HG03457 (cell line): ENCODE results near the gene KAT2B.
A peak's percentile ranks its signal among the peaks of the same experiment; 100 is the strongest.
"Not testable (repeated sequence)": the region's sequence is repeated elsewhere in the genome, so short reads cannot be mapped to it uniquely, and the experiment has no call there.

ENCODE experiments used
- ATAC-seq: cut with Tn5 transposase; IDR thresholded peaks from one replicate; pipeline ENCODE4 v1.9.1; 2021; ENCODE audit warnings: moderate number of reproducible peaks; ENCODE audit not compliant: unreplicated experiment

The KAT2B gene

GRCh38 chr3:20039765-20040547 is at the start of gene KAT2B:
TSS of gene KAT2B (plus strand) at chr3:20040446. CDS start at chr3:20040478, 32 bp downstream.
- peak; percentile 54 for ATAC-seq

GRCh38 chr3:19994796-19995195 is 45.5 kb upstream of the KAT2B start:
- no peak for ATAC-seq

- ATAC-seq = no peak
These were observed 42.7 kb upstream of the KAT2B start for GRCh38 chr3:19997502-19997901.

GRCh38 chr3:20001932-20002331 is 38.3 kb upstream of the KAT2B start:
- no peak for ATAC-seq

- no peak for ATAC-seq
These were observed 32.3 kb upstream of the KAT2B start for GRCh38 chr3:20007960-20008359.

- no peak for ATAC-seq
These were observed 31.6 kb upstream of the KAT2B start for GRCh38 chr3:20008646-20009045.

- no peak for ATAC-seq
These were observed 28.1 kb upstream of the KAT2B start, which contains the start of gene PP2D1 for GRCh38 chr3:20012164-20012563. TSS of gene PP2D1 (minus strand) at chr3:20012264. CDS start at chr3:20012072, 192 bp downstream.

GRCh38 chr3:20013396-20013795 is 26.9 kb upstream of the KAT2B start:
- no peak for ATAC-seq

GRCh38 chr3:20015525-20015924 is 24.7 kb upstream of the KAT2B start:
- ATAC-seq = no peak

- not testable (repeated sequence) for ATAC-seq
These were observed 24.2 kb upstream of the KAT2B start for GRCh38 chr3:20016076-20016475.

GRCh38 chr3:20022954-20023622 is 17.2 kb upstream of the KAT2B start:
- ATAC-seq = no peak

- ATAC-seq = no peak
These were observed 16.4 kb upstream of the KAT2B start for GRCh38 chr3:20023623-20024405.

GRCh38 chr3:20027136-20027535 is 13.1 kb upstream of the KAT2B start:
- no peak for ATAC-seq

- no peak for ATAC-seq
These were observed 11.3 kb upstream of the KAT2B start for GRCh38 chr3:20028905-20029331.

- not testable (repeated sequence) for ATAC-seq
These were observed 8.3 kb upstream of the KAT2B start for GRCh38 chr3:20031939-20032338.

GRCh38 chr3:20035019-20035418 is 5.2 kb upstream of the KAT2B start:
- ATAC-seq = no peak

- no peak for ATAC-seq
These were observed 2.8 kb upstream of the KAT2B start for GRCh38 chr3:20037255-20037996.

GRCh38 chr3:20038699-20039465 is 1.4 kb upstream of the KAT2B start:
- no peak for ATAC-seq

- no peak for ATAC-seq
These were observed 831 bp upstream of the KAT2B start for GRCh38 chr3:20039466-20039764.

GRCh38 chr3:20040548-20041196 is 426 bp downstream of the KAT2B start:
- ATAC-seq = peak; percentile 26
